Gastrocnemius medialis (tissue), 4 donors: ENCODE measurements around the gene NME4. TPM values are rescaled to one million over a fixed set of nuclear protein-coding genes. Genes with fewer than 3 reads are reported as not detected.
"Not testable (repeated sequence)": the region's sequence is repeated elsewhere in the genome, so short reads cannot be mapped to it uniquely, and the experiment has no call there.

Experiments
- ATAC-seq, 2 donors: fragments of 150-250 bp; one replicate each; pipeline ENCODE4 v1.9.1; 2016
- DNase-seq, 2 donors: peaks; one replicate each; pipeline ENCODE4 v3.0.0-alpha.2; 2019
- H3K27ac ChIP-seq, 4 donors: fragments of 200-600 bp; sonication (generic); 1 replicate in 1 of 4; 2 replicates in 3 of 4; pipeline ENCODE4 v1.5.1; 2016 to 2018; ENCODE audit warnings: mild to moderate bottlenecking in 2 of 4, moderate library complexity in 1 of 4
- H3K27me3 ChIP-seq, 3 donors: fragments of 200-600 bp; sonication (generic) in 2 of 3; 1 replicate in 1 of 3; 2 replicates in 2 of 3; pipeline versions ENCODE4 v1.5.1 to v1.6.0; 2016 to 2019; ENCODE audit warnings: mild to moderate bottlenecking in 1 of 3, moderate library complexity in 1 of 3
- H3K36me3 ChIP-seq, 2 donors: fragments of 200-600 bp; sonication (generic) in 1 of 2; one replicate each; pipeline ENCODE4 v1.5.1; 2017 to 2018
- H3K4me1 ChIP-seq, 2 donors: fragments of 200-600 bp; sonication (generic) in 1 of 2; one replicate each; pipeline ENCODE4 v1.5.1; 2016 to 2017; ENCODE audit warnings: mild to moderate bottlenecking in 2 of 2
- H3K4me3 ChIP-seq, 4 donors: fragments of 200-600 bp; sonication (generic) in 3 of 4; 1 replicate in 1 of 4; 2 replicates in 3 of 4; pipeline ENCODE4 v1.5.1; 2016 to 2019; ENCODE audit warnings: mild to moderate bottlenecking in 2 of 4
- H3K9me3 ChIP-seq, 3 donors: fragments of 200-600 bp; sonication (generic) in 2 of 3; 1 replicate in 1 of 3; 2 replicates in 2 of 3; pipeline ENCODE4 v1.5.1; 2016 to 2019
- CTCF ChIP-seq, 5 experiments: fragments of 450-650 bp in 3 of 5; fragments of 200-600 bp in 2 of 5; sonication (generic) in 2 of 5; IDR thresholded peaks in 4 of 5; conservative IDR thresholded peaks in 1 of 5; 1 replicate in 4 of 5; 2 replicates in 1 of 5; pipeline ENCODE4 v1.5.1; 2016 to 2019; ENCODE audit warnings: antibody characterized with exemption in 5 of 5, mild to moderate bottlenecking in 3 of 5, moderate library complexity in 3 of 5
- POLR2A ChIP-seq, 2 donors: fragments of 450-650 bp; IDR thresholded peaks; one replicate each; pipeline ENCODE4 v1.6.1; 2017; ENCODE audit warnings: antibody characterized with exemption in 2 of 2, mild to moderate bottlenecking in 2 of 2, moderate library complexity in 2 of 2
- in situ Hi-C, 4 donors: fragments of 200-750 bp; cut with MboI; loops; one replicate each; pipeline versions ENCODE4 v1.15.0 to v1.8.0; 2017; ENCODE audit warnings: low sequenced_read_pairs in 4 of 4
- intact Hi-C: fragments of 100-400 bp; cut with DNase I; formaldehyde crosslinking; loops from one replicate; pipeline ENCODE4 v1.15.1; 2023; ENCODE audit warnings: low total_unique reads
- total RNA-seq, 4 donors: library from RNA; depleted of rRNA; stranded (reverse); fragments of >200 nt; gene quantifications; one replicate each; pipeline versions ENCODE4 v1.1.0 to v1.2.3, GENCODE V29; 2016

The NME4 gene
- total RNA-seq, 4 donors from 2014 or later: 11.6 to 19.3 (median 16.3) TPM

GRCh38 chr16:360698-361336 lies 36.2 kb upstream of the NME4 start:
- TF ChIP-seq CTCF (IDR thresholded peaks at IDR 0.05 in 4 of 5, conservative IDR thresholded peaks at IDR 0.05 in 1 of 5) (no peak), POLR2A (IDR thresholded peaks at IDR 0.05) (no peak)
- Histone ChIP-seq H3K36me3 (no peaks in the 10 kb centered on the region), H3K27me3 (peaks cover 0 to 18% (median 7%) of the 10 kb centered on the region in 3 donors), H3K27ac (no peak overlapping the region), H3K4me3 (no peak overlapping the region), H3K9me3 (no peaks in the 10 kb centered on the region), H3K4me1 (no peaks in the 10 kb centered on the region)
- intact Hi-C loops: no loop called here
- DNase-seq: no peak
- in situ Hi-C loops: no loop called here
- no peak for ATAC-seq

GRCh38 chr16:361341-361871 lies 35.6 kb upstream of the NME4 start:
- Histone ChIP-seq H3K9me3 (no peaks in the 10 kb centered on the region), H3K4me3 (no peak overlapping the region), H3K4me1 (no peaks in the 10 kb centered on the region), H3K27me3 (peaks cover 0 to 18% (median 7%) of the 10 kb centered on the region in 3 donors), H3K27ac (no peak overlapping the region), H3K36me3 (no peaks in the 10 kb centered on the region)
- DNase-seq (no peak), ATAC-seq (no peak)
- intact Hi-C loops: no loop called here
- TF ChIP-seq CTCF (IDR thresholded peaks at IDR 0.05 in 4 of 5, conservative IDR thresholded peaks at IDR 0.05 in 1 of 5) (no peak), POLR2A (IDR thresholded peaks at IDR 0.05) (no peak)
- in situ Hi-C loops: no loop called here

GRCh38 chr16:361872-362701 lies 34.9 kb upstream of the NME4 start:
- H3K4me1 ChIP-seq: no peaks in the 10 kb centered on the region
- in situ Hi-C loops (no loop called here), intact Hi-C loops (no loop called here)
- no peak overlapping the region for H3K27ac ChIP-seq
- peak; percentile 84 to 92 for ATAC-seq
- TF ChIP-seq CTCF (IDR thresholded peaks at IDR 0.05 in 4 of 5, conservative IDR thresholded peaks at IDR 0.05 in 1 of 5) (peak; percentile 58 to 79 (median 72)), POLR2A (IDR thresholded peaks at IDR 0.05) (no peak)
- DNase-seq: peak; percentile 48 to 63
- no peaks in the 10 kb centered on the region for H3K9me3 ChIP-seq
- H3K27me3 ChIP-seq: peaks cover 0 to 18% (median 7%) of the 10 kb centered on the region in 3 donors
- peaks cover 0 to 6% of the 10 kb centered on the region in 2 donors for H3K36me3 ChIP-seq
- H3K4me3 ChIP-seq: no peak overlapping the region

GRCh38 chr16:362702-362999 lies 34.3 kb upstream of the NME4 start:
- intact Hi-C loops, H3K4me3 ChIP-seq, DNase-seq, H3K27ac ChIP-seq, H3K9me3 ChIP-seq, H3K4me1 ChIP-seq, ATAC-seq, in situ Hi-C loops: not testable (repeated sequence)
- Histone ChIP-seq H3K27me3 (peaks cover 0 to 18% (median 7%) of the 10 kb centered on the region in 3 donors), H3K36me3 (peaks cover 0 to 12% of the 10 kb centered on the region in 2 donors)

- Histone ChIP-seq H3K27ac (no peak overlapping the region), H3K36me3 (peaks cover 0 to 18% of the 10 kb centered on the region in 2 donors), H3K4me1 (no peaks in the 10 kb centered on the region), H3K9me3 (no peaks in the 10 kb centered on the region), H3K4me3 (no peak overlapping the region), H3K27me3 (peaks cover 0 to 18% (median 7%) of the 10 kb centered on the region in 3 donors)
- TF ChIP-seq CTCF (IDR thresholded peaks at IDR 0.05 in 4 of 5, conservative IDR thresholded peaks at IDR 0.05 in 1 of 5) (no peak), POLR2A (IDR thresholded peaks at IDR 0.05) (no peak)
- DNase-seq (no peak), ATAC-seq (no peak)
- intact Hi-C loops (no loop called here), in situ Hi-C loops (no loop called here)
Observed at GRCh38 chr16:363110-363765, 33.8 kb upstream of the NME4 start.
